Panc1 (cell line): ENCODE data around the gene FKBP4. TPM values are rescaled to one million over a fixed set of nuclear protein-coding genes. Genes with fewer than 3 reads are reported as not detected.

ENCODE experiments used
- ATAC-seq: fragments of 200-7000 bp; cut with Tn5 transposase; 2 replicates; pipeline ENCODE4 v1.9.1; 2020; ENCODE audit warnings: mild to moderate bottlenecking, moderate library complexity
- BruUV-seq: library from RNA; stranded (reverse); fragments of 400-500 nt; replicated peaks from 2 replicates; lab custom pipeline; 2021; lab: Mats Ljungman, UMichigan
- CTCF ChIA-PET: fragments of 300-600 bp; sonication (Branson Sonifier 250); formaldehyde crosslinking; loops from one replicate; lab custom pipeline; 2022; ENCODE audit warnings: antibody characterized with exemption; lab: Charles Lee
- POLR2A ChIA-PET: fragments of 300-600 bp; sonication (Branson Sonifier 250); formaldehyde crosslinking; loops from one replicate; lab custom pipeline; 2022; ENCODE audit warnings: antibody characterized with exemption; lab: Charles Lee
- DNase-seq: peaks from one replicate; pipeline ENCODE4 v3.0.0-alpha.2; 2010; ENCODE audit warnings: low read depth, low spot score
- H3K27ac ChIP-seq: 2 replicates; pipeline ENCODE4 v1.5.1; 2011; ENCODE audit warnings: mild to moderate bottlenecking, low read length, inconsistent platforms
- H3K27me3 ChIP-seq: fragments of 200-500 bp; sonication (Bioruptor generic); 2 replicates; pipeline ENCODE4 v1.6.0; 2014; ENCODE audit warnings: low read length, inconsistent platforms; ENCODE audit not compliant: control insufficient read depth, insufficient read depth
- H3K36me3 ChIP-seq: fragments of 200-500 bp; sonication (Bioruptor generic); 2 replicates; pipeline ENCODE4 v1.5.1; 2014; ENCODE audit warnings: inconsistent platforms, mild to moderate bottlenecking, low read length, moderate library complexity; ENCODE audit not compliant: control insufficient read depth, insufficient read depth
- H3K4me1 ChIP-seq: 2 replicates; pipeline ENCODE4 v1.5.1; 2011; ENCODE audit warnings: inconsistent platforms, mild to moderate bottlenecking, low read length, moderate library complexity; ENCODE audit not compliant: control insufficient read depth, insufficient read depth
- H3K4me3 ChIP-seq, 2 experiments: 2 replicates each; pipeline ENCODE4 v1.5.1; 2011 to 2012; ENCODE audit warnings: low read depth in 2 of 2, low read length in 2 of 2, mild to moderate bottlenecking in 2 of 2, inconsistent platforms in 1 of 2, moderate library complexity in 1 of 2
- H3K9me3 ChIP-seq: fragments of 200-500 bp; sonication (Bioruptor generic); 2 replicates; pipeline ENCODE4 v1.5.1; 2014; ENCODE audit warnings: low read depth, mild to moderate bottlenecking, inconsistent platforms, low read length, moderate library complexity; ENCODE audit not compliant: control insufficient read depth, insufficient read depth
- POLR2AphosphoS5 ChIP-seq: IDR thresholded peaks from 2 replicates; pipeline ENCODE4 v1.6.1; 2012; ENCODE audit warnings: mild to moderate bottlenecking, low read depth, low read length, moderate library complexity
- SIN3A ChIP-seq: IDR thresholded peaks from 2 replicates; pipeline ENCODE4 v1.6.1; 2012; ENCODE audit warnings: low read depth, mild to moderate bottlenecking, low read length, moderate library complexity, borderline replicate concordance; ENCODE audit not compliant: insufficient read depth
- TCF7L2 ChIP-seq: IDR thresholded peaks from 2 replicates; pipeline ENCODE4 v1.6.1; 2011; ENCODE audit warnings: mild to moderate bottlenecking, low read depth, low read length, inconsistent platforms
- in situ Hi-C: cut with HindIII; loops from 2 replicates; pipeline ENCODE4 v1.10.0; 2016; ENCODE audit warnings: low sequenced_read_pairs, low pct_unique_long_range_greater_than_20kb
- intact Hi-C: fragments of 100-400 bp; cut with micrococcal nuclease; formaldehyde crosslinking; loops from one replicate; pipeline ENCODE4 v1.10.0; 2022; ENCODE audit not compliant: unreplicated experiment
- total RNA-seq: library from RNA; stranded (reverse); gene quantifications from one replicate; pipeline ENCODE4 v1.2.1, GENCODE V29; 2021; ENCODE audit not compliant: unreplicated experiment
- TF ChIP-seq, protein P1 (sequence below): fragments of 450-650 bp; IDR thresholded peaks from 2 replicates; pipeline ENCODE4 v1.5.1; 2017; ENCODE audit warnings: mild to moderate bottlenecking
- TF ChIP-seq, protein P2 (sequence below), 2 experiments: IDR thresholded peaks; 2 replicates each; pipeline ENCODE4 v1.6.1; 2011 to 2012; ENCODE audit warnings: low read depth in 2 of 2, control low read depth in 1 of 2, low read length in 1 of 2, mild to moderate bottlenecking in 1 of 2, moderate library complexity in 1 of 2; ENCODE audit not compliant: insufficient read depth in 1 of 2

FKBP4 gene
- total RNA-seq, 1 experiment from 2014 or later: 64.9 TPM

- ChIA-PET CTCF (no interaction called here), POLR2A (no interaction called here)
- Histone ChIP-seq H3K4me3 (no peak overlapping the region), H3K4me1 (peaks cover 11% of the 10 kb centered on the region), H3K9me3 (no peaks in the 10 kb centered on the region), H3K36me3 (peaks cover 25% of the 10 kb centered on the region), H3K27ac (no peak overlapping the region), H3K27me3 (no peaks in the 10 kb centered on the region)
- ATAC-seq: no peak
- no TSS peak for BruUV-seq
- in situ Hi-C loops (no loop called here), intact Hi-C loops (no loop called here)
- DNase-seq: no peak
- TF ChIP-seq TCF7L2: no peak
- TF ChIP-seq SIN3A: no peak
- TF ChIP-seq, protein P1, sequence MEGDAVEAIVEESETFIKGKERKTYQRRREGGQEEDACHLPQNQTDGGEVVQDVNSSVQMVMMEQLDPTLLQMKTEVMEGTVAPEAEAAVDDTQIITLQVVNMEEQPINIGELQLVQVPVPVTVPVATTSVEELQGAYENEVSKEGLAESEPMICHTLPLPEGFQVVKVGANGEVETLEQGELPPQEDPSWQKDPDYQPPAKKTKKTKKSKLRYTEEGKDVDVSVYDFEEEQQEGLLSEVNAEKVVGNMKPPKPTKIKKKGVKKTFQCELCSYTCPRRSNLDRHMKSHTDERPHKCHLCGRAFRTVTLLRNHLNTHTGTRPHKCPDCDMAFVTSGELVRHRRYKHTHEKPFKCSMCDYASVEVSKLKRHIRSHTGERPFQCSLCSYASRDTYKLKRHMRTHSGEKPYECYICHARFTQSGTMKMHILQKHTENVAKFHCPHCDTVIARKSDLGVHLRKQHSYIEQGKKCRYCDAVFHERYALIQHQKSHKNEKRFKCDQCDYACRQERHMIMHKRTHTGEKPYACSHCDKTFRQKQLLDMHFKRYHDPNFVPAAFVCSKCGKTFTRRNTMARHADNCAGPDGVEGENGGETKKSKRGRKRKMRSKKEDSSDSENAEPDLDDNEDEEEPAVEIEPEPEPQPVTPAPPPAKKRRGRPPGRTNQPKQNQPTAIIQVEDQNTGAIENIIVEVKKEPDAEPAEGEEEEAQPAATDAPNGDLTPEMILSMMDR: no peak
- no peak for TF ChIP-seq POLR2AphosphoS5
- TF ChIP-seq, protein P2, sequence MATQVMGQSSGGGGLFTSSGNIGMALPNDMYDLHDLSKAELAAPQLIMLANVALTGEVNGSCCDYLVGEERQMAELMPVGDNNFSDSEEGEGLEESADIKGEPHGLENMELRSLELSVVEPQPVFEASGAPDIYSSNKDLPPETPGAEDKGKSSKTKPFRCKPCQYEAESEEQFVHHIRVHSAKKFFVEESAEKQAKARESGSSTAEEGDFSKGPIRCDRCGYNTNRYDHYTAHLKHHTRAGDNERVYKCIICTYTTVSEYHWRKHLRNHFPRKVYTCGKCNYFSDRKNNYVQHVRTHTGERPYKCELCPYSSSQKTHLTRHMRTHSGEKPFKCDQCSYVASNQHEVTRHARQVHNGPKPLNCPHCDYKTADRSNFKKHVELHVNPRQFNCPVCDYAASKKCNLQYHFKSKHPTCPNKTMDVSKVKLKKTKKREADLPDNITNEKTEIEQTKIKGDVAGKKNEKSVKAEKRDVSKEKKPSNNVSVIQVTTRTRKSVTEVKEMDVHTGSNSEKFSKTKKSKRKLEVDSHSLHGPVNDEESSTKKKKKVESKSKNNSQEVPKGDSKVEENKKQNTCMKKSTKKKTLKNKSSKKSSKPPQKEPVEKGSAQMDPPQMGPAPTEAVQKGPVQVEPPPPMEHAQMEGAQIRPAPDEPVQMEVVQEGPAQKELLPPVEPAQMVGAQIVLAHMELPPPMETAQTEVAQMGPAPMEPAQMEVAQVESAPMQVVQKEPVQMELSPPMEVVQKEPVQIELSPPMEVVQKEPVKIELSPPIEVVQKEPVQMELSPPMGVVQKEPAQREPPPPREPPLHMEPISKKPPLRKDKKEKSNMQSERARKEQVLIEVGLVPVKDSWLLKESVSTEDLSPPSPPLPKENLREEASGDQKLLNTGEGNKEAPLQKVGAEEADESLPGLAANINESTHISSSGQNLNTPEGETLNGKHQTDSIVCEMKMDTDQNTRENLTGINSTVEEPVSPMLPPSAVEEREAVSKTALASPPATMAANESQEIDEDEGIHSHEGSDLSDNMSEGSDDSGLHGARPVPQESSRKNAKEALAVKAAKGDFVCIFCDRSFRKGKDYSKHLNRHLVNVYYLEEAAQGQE (IDR thresholded peaks at IDR 0.05; ENCODE audit: insufficient read depth in 1 of 2, low read depth in 2 of 2, low read length in 1 of 2): no peak
These were observed 5.3 kb downstream of the FKBP4 start for GRCh38 chr12:2800046-2800570.

DNA sequence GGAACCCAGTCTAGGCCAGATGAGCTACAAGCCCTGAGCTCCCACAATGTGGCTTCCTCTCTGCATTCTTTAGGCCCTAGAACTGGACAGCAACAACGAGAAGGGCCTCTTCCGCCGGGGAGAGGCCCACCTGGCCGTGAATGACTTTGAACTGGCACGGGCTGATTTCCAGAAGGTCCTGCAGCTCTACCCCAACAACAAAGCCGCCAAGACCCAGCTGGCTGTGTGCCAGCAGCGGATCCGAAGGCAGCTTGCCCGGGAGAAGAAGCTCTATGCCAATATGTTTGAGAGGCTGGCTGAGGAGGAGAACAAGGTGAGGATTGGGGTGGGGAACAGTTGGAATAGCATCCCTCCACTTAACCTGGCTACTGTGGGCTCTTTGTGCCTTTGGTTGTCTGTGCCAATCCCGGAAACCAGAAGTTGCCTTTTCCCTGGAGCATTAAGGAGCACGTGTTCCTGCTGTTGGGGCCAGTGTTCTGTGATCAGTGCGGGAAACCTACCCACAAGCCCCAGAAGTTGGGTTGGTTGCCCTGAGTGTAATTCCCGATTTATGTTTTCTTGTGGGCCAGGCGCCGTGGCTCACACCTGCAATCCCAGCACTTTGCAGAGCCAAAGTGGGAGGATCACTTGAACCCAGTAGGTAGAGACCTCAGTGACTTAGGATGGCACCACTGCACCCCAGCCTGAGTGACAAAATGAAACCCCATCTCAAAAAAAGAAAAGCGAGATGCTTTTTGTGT is 6.4 kb downstream of the FKBP4 start:
- intact Hi-C loops: no loop called here
- TF ChIP-seq POLR2AphosphoS5 (no peak), TCF7L2 (no peak), SIN3A (no peak)
- TF ChIP-seq, protein P2 (IDR thresholded peaks at IDR 0.05; ENCODE audit: insufficient read depth in 1 of 2, low read depth in 2 of 2, low read length in 1 of 2): no peak
- TF ChIP-seq, protein P1: no peak
- peaks cover 10% of the 10 kb centered on the region for H3K4me1 ChIP-seq
- no peak overlapping the region for H3K27ac ChIP-seq
- BruUV-seq: no TSS peak
- peaks cover 24% of the 10 kb centered on the region for H3K36me3 ChIP-seq
- H3K27me3 ChIP-seq: no peaks in the 10 kb centered on the region
- no peak overlapping the region for H3K4me3 ChIP-seq
- CTCF ChIA-PET: no interaction called here
- H3K9me3 ChIP-seq: no peaks in the 10 kb centered on the region
- DNase-seq: no peak
- no peak for ATAC-seq
- in situ Hi-C loops: no loop called here
- POLR2A ChIA-PET: no interaction called here
